CD8-positive, alpha-beta memory T cell (primary cell): ENCODE data around the gene KRTAP9-6. TPM values are rescaled to one million over a fixed set of nuclear protein-coding genes. Genes with fewer than 3 reads are reported as not detected.

ENCODE experiments used
- CTCF ChIA-PET: fragments of 350-600 bp; sonication (Branson Sonifier 250); formaldehyde crosslinking; loops from one replicate; lab custom pipeline; 2021; ENCODE audit warnings: antibody characterized with exemption; lab: Charles Lee
- POLR2A ChIA-PET: fragments of 350-600 bp; sonication (Branson Sonifier 250); formaldehyde crosslinking; loops from one replicate; lab custom pipeline; 2021; ENCODE audit warnings: antibody characterized with exemption; lab: Charles Lee
- DNase-seq, 5 donors: peaks; one replicate each; pipeline versions ENCODE4 v3.0.0 to v3.0.0-alpha.2; 2020 to 2022; ENCODE audit warnings: mixed read lengths in 1 of 5
- H3K27ac ChIP-seq: one replicate; pipeline ENCODE4 v1.7.0; 2013; ENCODE audit warnings: low read depth, mild to moderate bottlenecking, low read length, moderate library complexity
- H3K27me3 ChIP-seq: 2 replicates; pipeline ENCODE4 v1.7.0; 2013; ENCODE audit warnings: low read length, mild to moderate bottlenecking; ENCODE audit not compliant: insufficient read depth, poor library complexity, severe bottlenecking
- H3K36me3 ChIP-seq: 2 replicates; pipeline ENCODE4 v1.7.0; 2013; ENCODE audit warnings: mild to moderate bottlenecking, low read length, moderate library complexity; ENCODE audit not compliant: insufficient read depth
- H3K4me1 ChIP-seq: 2 replicates; pipeline ENCODE4 v1.7.0; 2013; ENCODE audit warnings: mild to moderate bottlenecking, low read length, moderate library complexity; ENCODE audit not compliant: insufficient read depth
- H3K4me3 ChIP-seq: 2 replicates; pipeline ENCODE4 v1.7.0; 2013; ENCODE audit warnings: mild to moderate bottlenecking, low read length
- H3K9me3 ChIP-seq: 2 replicates; pipeline ENCODE4 v1.7.0; 2013; ENCODE audit warnings: mild to moderate bottlenecking, low read length
- H3K27ac Mint-ChIP-seq, 8 donors: one replicate each; pipeline ENCODE4 v1.8.0; 2020 to 2021; ENCODE audit warnings: mixed read lengths in 8 of 8, mild to moderate bottlenecking in 6 of 8, inconsistent platforms in 3 of 8, moderate library complexity in 3 of 8
- H3K27me3 Mint-ChIP-seq, 2 donors: one replicate each; pipeline ENCODE4 v1.8.0; 2020 to 2021; ENCODE audit warnings: mixed read lengths in 2 of 2, mild to moderate bottlenecking in 1 of 2, moderate library complexity in 1 of 2
- H3K36me3 Mint-ChIP-seq, 3 donors: one replicate each; pipeline ENCODE4 v1.8.0; 2020 to 2021; ENCODE audit warnings: mixed read lengths in 3 of 3, inconsistent platforms in 1 of 3, mild to moderate bottlenecking in 1 of 3
- H3K4me1 Mint-ChIP-seq, 3 donors: one replicate each; pipeline ENCODE4 v1.8.0; 2020 to 2021; ENCODE audit warnings: mixed read lengths in 3 of 3, inconsistent platforms in 1 of 3, mild to moderate bottlenecking in 1 of 3
- H3K4me3 Mint-ChIP-seq, 7 donors: one replicate each; pipeline ENCODE4 v1.8.0; 2020 to 2021; ENCODE audit warnings: mixed read lengths in 7 of 7, mild to moderate bottlenecking in 6 of 7, moderate library complexity in 4 of 7, inconsistent platforms in 2 of 7
- H3K9me3 Mint-ChIP-seq, 5 donors: one replicate each; pipeline ENCODE4 v1.8.0; 2020 to 2022; ENCODE audit warnings: mixed read lengths in 5 of 5, mild to moderate bottlenecking in 3 of 5, moderate library complexity in 2 of 5, inconsistent platforms in 1 of 5
- polyA plus RNA-seq: library from polyadenylated mRNA; unstranded; fragments of 300-500 nt; fragmentation: Illumina TruSeq; gene quantifications from one replicate; pipeline ENCODE4 v1.2.3, GENCODE V29; 2021
- total RNA-seq, 2 experiments: library from RNA; stranded (reverse); gene quantifications; one replicate each; pipeline ENCODE4 v1.2.3, GENCODE V29; 2021

The KRTAP9-6 gene
- total and polyA plus RNA-seq, 3 experiments from 2014 or later = not detected

- Histone ChIP-seq H3K9me3 (no peaks in the 10 kb centered on the region), H3K4me1 (no peaks in the 10 kb centered on the region), H3K27me3 (no peaks in the 10 kb centered on the region), H3K27ac (no peak overlapping the region), H3K36me3 (no peaks in the 10 kb centered on the region), H3K4me3 (no peak overlapping the region)
- H3K9me3 Mint-ChIP-seq = no peaks in the 10 kb centered on the region
- peaks cover 14 to 22% (median 18%) of the 10 kb centered on the region in 3 donors for H3K4me1 Mint-ChIP-seq
- peak overlapping the region in 2 of 8 donors; percentile 39 to 58 for H3K27ac Mint-ChIP-seq
- H3K4me3 Mint-ChIP-seq = no peak overlapping the region
- H3K27me3 Mint-ChIP-seq = peaks cover 3 to 12% of the 10 kb centered on the region in 2 donors
- ChIA-PET CTCF (interaction anchor here (0.9 to 1.4 kb wide), 2 partner anchors 21 to 141 kb away, joined by 3 to 4 read pairs; partner anchors contain the start of gene KRTAP4-4), POLR2A (no interaction called here)
- H3K36me3 Mint-ChIP-seq = peaks cover 0 to 5% (median 2%) of the 10 kb centered on the region in 3 donors
- DNase-seq = no peak
These were observed 36.1 kb downstream of the KRTAP9-6 start for GRCh38 chr17:41301204-41301790.

DNA sequence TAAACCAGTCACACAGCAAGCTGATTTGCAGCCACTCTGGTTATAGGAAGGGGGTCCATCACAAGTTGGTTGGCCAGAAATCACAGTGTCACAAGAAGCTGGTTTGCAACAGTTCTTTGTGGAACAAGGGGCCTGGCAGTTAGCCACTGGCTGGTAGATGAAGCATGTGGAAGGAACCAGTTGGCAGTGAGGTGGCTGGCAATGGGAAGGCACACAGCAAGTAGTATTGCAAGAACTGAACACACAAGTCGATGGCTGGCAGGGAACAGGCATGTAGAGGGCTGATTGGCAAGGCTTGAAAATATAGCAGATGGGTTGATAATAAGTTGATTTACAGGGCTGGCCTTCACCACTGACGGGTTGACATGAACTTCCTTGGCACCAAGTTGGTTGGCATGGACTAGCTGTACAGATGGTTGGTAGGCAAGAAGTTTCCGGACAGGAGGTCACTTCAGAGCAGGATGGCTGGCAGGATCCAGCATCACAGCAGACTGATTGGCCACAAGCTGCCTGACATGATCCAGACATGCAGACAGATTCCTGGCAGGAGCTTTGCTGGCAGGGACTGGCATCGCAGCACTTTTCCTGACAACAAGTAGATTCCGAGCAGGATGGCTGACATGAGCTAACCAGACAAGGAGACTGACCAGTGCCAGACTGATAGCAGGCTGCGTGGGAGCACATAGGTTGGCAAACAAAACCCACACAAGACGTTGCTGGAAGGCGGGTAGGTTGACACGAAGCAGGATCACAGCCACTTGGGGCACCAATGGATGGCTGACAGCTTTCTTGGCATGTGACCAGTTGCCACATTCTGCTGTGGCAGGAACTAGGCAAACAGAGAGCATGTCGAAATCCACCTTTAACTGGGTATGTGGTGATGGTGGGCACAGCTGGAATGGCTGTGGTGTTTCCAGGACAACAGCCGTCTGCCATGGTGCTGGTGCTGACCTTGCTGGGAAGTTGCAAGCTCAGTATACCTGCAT, 37.0 kb downstream of the KRTAP9-6 start, which contains the start of gene KRTAP29-1:
TSS of gene KRTAP29-1 (minus strand) at position 936 of the 986 bp plus-strand sequence. CDS start at position 936, 0 bp downstream.
- POLR2A ChIA-PET = no interaction called here
- H3K27ac Mint-ChIP-seq = peak within 1 kb of the TSS in 2 of 8 donors; percentile 39 to 58

GRCh38 chr17:41302981-41303380, 37.8 kb downstream of the KRTAP9-6 start:
- Mint-ChIP-seq H3K4me1 (peaks cover 31 to 38% (median 35%) of the 10 kb centered on the region in 3 donors), H3K4me3 (no peak overlapping the region), H3K27me3 (peaks cover 3 to 12% of the 10 kb centered on the region in 2 donors), H3K9me3 (no peaks in the 10 kb centered on the region), H3K27ac (no peak overlapping the region), H3K36me3 (peaks cover 0 to 5% (median 2%) of the 10 kb centered on the region in 3 donors)
- no peak for DNase-seq
- no peaks in the 10 kb centered on the region for H3K27me3 ChIP-seq
- H3K9me3 ChIP-seq = no peaks in the 10 kb centered on the region
- no peak overlapping the region for H3K4me3 ChIP-seq
- peaks cover 16% of the 10 kb centered on the region for H3K4me1 ChIP-seq
- H3K36me3 ChIP-seq = no peaks in the 10 kb centered on the region
- H3K27ac ChIP-seq = no peak overlapping the region
- POLR2A ChIA-PET = no interaction called here
- CTCF ChIA-PET = interaction anchor here (1.1 kb wide), 1 partner anchor 19 kb away, joined by 3 read pairs; no protein-coding TSS in a partner anchor

More for the DNA sequence above, 37.0 kb downstream of the KRTAP9-6 start, which contains the start of gene KRTAP29-1:
- no peaks in the 10 kb centered on the region for H3K9me3 Mint-ChIP-seq
- H3K4me1 Mint-ChIP-seq = peaks cover 23 to 31% (median 27%) of the 10 kb centered on the region in 3 donors
- Histone ChIP-seq H3K4me1 (peaks cover 9% of the 10 kb centered on the region), H3K27ac (no peak within 1 kb of the TSS), H3K36me3 (no peaks in the 10 kb centered on the region), H3K27me3 (no peaks in the 10 kb centered on the region), H3K4me3 (no peak within 1 kb of the TSS), H3K9me3 (no peaks in the 10 kb centered on the region)
- H3K4me3 Mint-ChIP-seq = no peak within 1 kb of the TSS
- peaks cover 3 to 12% of the 10 kb centered on the region in 2 donors for H3K27me3 Mint-ChIP-seq
- no peak for DNase-seq
- peaks cover 0 to 5% (median 2%) of the 10 kb centered on the region in 3 donors for H3K36me3 Mint-ChIP-seq
- CTCF ChIA-PET = interaction anchor here (1.1 kb wide), 1 partner anchor 20 kb away, joined by 3 read pairs; no protein-coding TSS in a partner anchor

- Histone ChIP-seq H3K36me3 (no peaks in the 10 kb centered on the region), H3K4me3 (no peak overlapping the region), H3K9me3 (no peaks in the 10 kb centered on the region), H3K27me3 (no peaks in the 10 kb centered on the region), H3K27ac (no peak overlapping the region), H3K4me1 (peaks cover 26% of the 10 kb centered on the region)
- Mint-ChIP-seq H3K27ac (no peak overlapping the region), H3K4me3 (no peak overlapping the region), H3K36me3 (peaks cover 0 to 5% (median 2%) of the 10 kb centered on the region in 3 donors), H3K9me3 (no peaks in the 10 kb centered on the region), H3K4me1 (peaks cover 42 to 49% (median 46%) of the 10 kb centered on the region in 3 donors), H3K27me3 (peaks cover 2 to 4% of the 10 kb centered on the region in 2 donors)
- ChIA-PET POLR2A (no interaction called here), CTCF (no interaction called here)
- no peak for DNase-seq
These were observed 38.9 kb downstream of the KRTAP9-6 start for GRCh38 chr17:41304091-41304490.

DNA sequence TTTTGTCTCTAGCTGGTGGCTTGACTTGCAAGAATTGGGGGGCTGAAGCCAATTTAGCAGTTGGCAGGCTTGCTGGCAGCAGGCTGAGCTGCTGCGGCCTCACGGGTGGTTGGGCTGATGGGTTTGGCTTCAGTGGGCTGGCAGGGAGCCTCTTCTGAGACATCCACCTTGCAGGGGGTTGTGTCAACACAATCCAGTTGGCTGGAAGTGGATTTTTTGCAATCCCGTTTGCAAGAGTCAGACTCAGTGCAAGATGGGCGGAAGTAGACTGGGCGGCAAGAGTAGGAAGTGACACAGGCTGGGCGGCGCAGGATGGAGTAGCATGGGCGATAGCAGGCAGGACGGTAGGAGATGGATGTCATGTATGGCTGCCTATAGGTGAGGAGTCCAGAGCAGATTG, 42.5 kb downstream of the KRTAP9-6 start:
- DNase-seq = no peak
- Histone ChIP-seq H3K4me1 (peaks cover 48% of the 10 kb centered on the region), H3K27me3 (no peaks in the 10 kb centered on the region), H3K27ac (peak overlapping the region; percentile 55), H3K4me3 (no peak overlapping the region), H3K9me3 (no peaks in the 10 kb centered on the region), H3K36me3 (no peaks in the 10 kb centered on the region)
- peaks cover 0 to 2% of the 10 kb centered on the region in 2 donors for H3K27me3 Mint-ChIP-seq
- H3K27ac Mint-ChIP-seq = peak overlapping the region; percentile 95 to 100 (median 98)
- H3K4me3 Mint-ChIP-seq = peak overlapping the region; percentile 66 to 86 (median 71)
- H3K9me3 Mint-ChIP-seq = no peaks in the 10 kb centered on the region
- H3K4me1 Mint-ChIP-seq = peaks cover 52 to 66% (median 58%) of the 10 kb centered on the region in 3 donors
- ChIA-PET CTCF (interaction anchor here (1.3 to 1.9 kb wide), 3 partner anchors 11 to 32 kb away, joined by 5 to 28 read pairs (median 7); no protein-coding TSS in a partner anchor), POLR2A (interaction anchor here (0.6 to 2.1 kb wide), 5 partner anchors 15 to 489 kb away, joined by 4 to 11 read pairs (median 5); partner anchors contain the start of gene EIF1)
- peaks cover 0 to 4% (median 3%) of the 10 kb centered on the region in 3 donors for H3K36me3 Mint-ChIP-seq

DNA sequence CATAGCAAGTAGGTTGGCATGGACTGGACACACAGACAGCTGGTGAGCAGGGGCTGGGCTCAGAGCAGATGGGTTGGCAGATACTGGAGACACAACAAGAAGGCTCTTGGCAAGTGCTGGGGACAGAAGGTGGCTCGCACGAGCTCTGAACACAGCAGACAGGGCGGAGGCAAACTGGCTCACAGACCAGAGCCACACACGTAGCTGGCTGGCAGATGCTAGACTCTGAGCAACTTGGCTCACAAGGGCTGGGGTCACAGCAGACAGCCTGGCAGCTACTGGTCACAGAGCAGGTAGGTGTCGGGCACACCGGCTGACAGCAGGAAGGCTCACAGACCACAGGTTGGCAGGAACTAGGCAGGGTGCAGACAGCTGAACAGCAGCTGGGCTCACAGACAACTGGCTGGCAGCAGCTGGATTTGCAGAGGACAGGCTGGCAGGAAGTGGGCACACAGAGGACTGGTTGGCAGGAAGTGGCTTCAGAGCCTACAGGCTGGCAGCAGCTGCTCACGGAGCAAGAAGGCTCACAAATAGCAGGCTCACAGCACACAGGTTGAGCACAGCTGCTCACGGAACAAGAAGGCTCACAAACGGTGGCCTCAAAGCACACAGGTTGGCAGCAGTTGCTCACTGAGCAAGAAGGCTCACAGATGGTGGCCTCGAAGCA, 43.2 kb downstream of the KRTAP9-6 start:
- Mint-ChIP-seq H3K27me3 (peaks cover 0 to 2% of the 10 kb centered on the region in 2 donors), H3K36me3 (peaks cover 0 to 4% (median 3%) of the 10 kb centered on the region in 3 donors), H3K4me3 (peak overlapping the region; percentile 66 to 86 (median 71)), H3K9me3 (no peaks in the 10 kb centered on the region), H3K4me1 (peaks cover 52 to 66% (median 58%) of the 10 kb centered on the region in 3 donors), H3K27ac (peak overlapping the region; percentile 95 to 100 (median 98))
- H3K27ac ChIP-seq = peak overlapping the region; percentile 55
- POLR2A ChIA-PET = interaction anchor here (0.6 to 2.1 kb wide), 6 partner anchors 14 to 490 kb away, joined by 3 to 11 read pairs (median 5); partner anchors contain the start of gene EIF1
- peak; percentile 72 to 95 (median 92) for DNase-seq
- no peaks in the 10 kb centered on the region for H3K27me3 ChIP-seq
- H3K9me3 ChIP-seq = no peaks in the 10 kb centered on the region
- H3K4me1 ChIP-seq = peaks cover 48% of the 10 kb centered on the region
- H3K36me3 ChIP-seq = no peaks in the 10 kb centered on the region
- CTCF ChIA-PET = interaction anchor here (1.0 to 1.9 kb wide), 9 partner anchors 10 to 398 kb away, joined by 3 to 28 read pairs (median 4); no protein-coding TSS in a partner anchor
- peak overlapping the region; percentile 35 for H3K4me3 ChIP-seq

DNA sequence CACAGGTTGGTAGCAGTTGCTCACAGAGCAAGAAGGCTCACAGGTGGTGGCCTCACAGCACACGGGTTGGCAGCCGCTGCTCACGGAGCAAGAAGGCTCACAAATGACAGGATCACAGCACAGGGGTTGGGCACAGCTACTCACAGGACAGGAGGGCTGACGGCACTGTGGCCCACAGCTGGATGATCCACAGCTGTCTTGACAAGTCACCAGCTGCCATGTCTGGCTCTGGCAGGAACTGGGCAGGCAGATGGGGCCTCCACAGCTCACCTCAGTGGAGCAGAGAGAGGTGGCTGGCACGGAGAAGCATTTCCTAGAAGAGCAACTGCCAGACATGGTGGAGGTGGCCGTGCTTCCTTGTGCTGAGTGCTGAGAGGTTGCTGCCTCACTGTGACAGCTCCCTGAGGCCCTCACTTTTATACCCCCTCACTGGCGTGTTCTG, 43.8 kb downstream of the KRTAP9-6 start, which contains the start of gene KRTAP16-1:
TSS of gene KRTAP16-1 (minus strand) at position 392 of the 442 bp plus-strand sequence. CDS start at position 336, 56 bp downstream.
- H3K27ac Mint-ChIP-seq = peak within 1 kb of the TSS; percentile 95 to 100 (median 98)
- Histone ChIP-seq H3K4me1 (peaks cover 48% of the 10 kb centered on the region), H3K27me3 (no peaks in the 10 kb centered on the region), H3K27ac (peak within 1 kb of the TSS; percentile 55), H3K9me3 (no peaks in the 10 kb centered on the region), H3K4me3 (peak within 1 kb of the TSS; percentile 35), H3K36me3 (no peaks in the 10 kb centered on the region)
- peaks cover 0 to 2% of the 10 kb centered on the region in 2 donors for H3K27me3 Mint-ChIP-seq
- peak in 4 of 5 donors; percentile 42 to 82 (median 60) for DNase-seq
- no peaks in the 10 kb centered on the region for H3K9me3 Mint-ChIP-seq
- ChIA-PET CTCF (interaction anchor here (1.0 to 1.9 kb wide), 9 partner anchors 9 to 399 kb away, joined by 3 to 28 read pairs (median 4); no protein-coding TSS in a partner anchor), POLR2A (interaction anchor here (1.0 to 2.1 kb wide), 5 partner anchors 14 to 490 kb away, joined by 3 to 11 read pairs (median 5); partner anchors contain the start of gene EIF1)
- peaks cover 52 to 66% (median 58%) of the 10 kb centered on the region in 3 donors for H3K4me1 Mint-ChIP-seq
- peak within 1 kb of the TSS; percentile 66 to 86 (median 71) for H3K4me3 Mint-ChIP-seq
- H3K36me3 Mint-ChIP-seq = peaks cover 0 to 4% (median 3%) of the 10 kb centered on the region in 3 donors
